HG02642 (cell line): ENCODE results near the gene RAD54L.
"Not testable (repeated sequence)": the region's sequence is repeated elsewhere in the genome, so short reads cannot be mapped to it uniquely, and the experiment has no call there.

Experiments
- ATAC-seq: cut with Tn5 transposase; IDR thresholded peaks from one replicate; pipeline ENCODE4 v1.9.1; 2021; ENCODE audit warnings: mild to moderate bottlenecking; ENCODE audit not compliant: unreplicated experiment, poor library complexity

RAD54L gene

DNA sequence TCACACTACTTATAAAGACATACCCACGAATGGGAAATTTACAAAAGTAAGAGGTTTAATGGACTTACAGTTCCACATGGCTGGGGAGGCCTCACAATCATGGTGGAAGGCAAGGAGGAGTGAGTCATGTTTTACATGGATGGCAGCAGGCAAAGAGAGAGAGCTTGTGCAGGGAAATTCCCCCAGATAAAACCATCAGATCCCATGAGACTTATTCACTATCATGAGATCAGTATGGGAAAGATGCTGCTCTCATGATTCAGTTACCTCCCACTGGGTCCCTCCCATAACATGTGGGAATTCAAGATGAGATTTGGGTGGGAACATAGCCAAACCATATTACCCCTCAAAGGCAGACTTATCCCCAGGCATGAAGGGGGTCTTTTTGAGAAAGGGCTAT is 8.7 kb upstream of the RAD54L start:
- not testable (repeated sequence) for ATAC-seq

DNA sequence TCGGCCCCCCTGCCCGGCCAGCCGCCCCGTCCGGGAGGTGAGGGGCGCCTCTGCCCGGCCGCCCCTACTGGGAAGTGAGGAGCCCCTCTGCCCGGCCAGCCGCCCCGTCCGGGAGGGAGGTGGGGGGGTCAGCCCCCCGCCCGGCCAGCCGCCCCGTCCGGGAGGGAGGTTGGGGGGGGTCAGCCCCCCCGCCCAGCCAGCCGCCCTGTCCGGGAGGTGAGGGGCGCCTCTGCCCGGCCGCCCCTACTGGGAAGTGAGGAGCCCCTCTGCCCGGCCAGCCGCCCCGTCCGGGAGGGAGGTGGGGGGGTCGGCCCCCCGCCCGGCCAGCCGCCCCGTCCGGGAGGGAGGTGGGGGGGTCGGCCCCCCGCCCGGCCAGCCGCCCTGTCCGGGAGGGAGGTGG is 5.8 kb upstream of the RAD54L start:
- ATAC-seq, result not testable (repeated sequence)

DNA sequence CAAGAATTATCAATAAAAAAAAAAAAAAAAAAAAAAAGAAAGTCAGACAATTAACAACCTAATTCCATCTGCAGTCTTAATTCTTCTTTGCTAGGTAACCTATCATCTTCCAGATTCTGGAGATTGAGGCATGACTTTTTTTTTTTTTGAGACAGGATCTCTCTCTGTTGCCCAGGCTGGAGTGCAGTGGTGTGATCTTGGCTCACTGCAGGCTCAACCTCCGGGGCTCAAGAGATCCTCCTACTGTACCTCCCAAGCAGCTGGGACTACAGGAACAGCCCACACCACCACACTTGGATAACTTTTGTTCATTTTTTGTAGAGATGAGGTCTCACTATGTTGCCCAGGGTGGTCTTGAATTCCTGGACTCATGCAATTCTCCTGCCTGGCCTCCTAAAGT is 4.6 kb upstream of the RAD54L start:
- ATAC-seq, result no peak

DNA sequence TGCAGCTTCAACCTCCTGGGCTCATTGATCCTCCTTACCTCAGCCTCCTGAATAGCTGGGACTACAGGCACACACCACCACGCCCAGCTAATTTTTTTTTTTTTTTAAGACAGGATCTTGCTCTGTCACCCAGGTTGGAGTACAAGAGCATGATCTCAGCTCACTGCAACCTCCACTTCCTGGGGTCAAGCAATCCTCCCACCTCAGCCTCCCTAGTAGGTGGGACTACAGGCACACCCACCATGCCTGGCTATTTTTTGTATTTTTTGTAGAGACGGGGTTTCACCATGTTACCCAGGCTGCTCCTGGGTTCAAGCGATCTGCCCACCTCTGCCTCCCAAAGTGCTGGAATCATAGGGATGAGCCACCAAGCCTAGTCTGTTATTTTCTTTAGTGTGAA is 3.7 kb upstream of the RAD54L start:
- not testable (repeated sequence) for ATAC-seq

DNA sequence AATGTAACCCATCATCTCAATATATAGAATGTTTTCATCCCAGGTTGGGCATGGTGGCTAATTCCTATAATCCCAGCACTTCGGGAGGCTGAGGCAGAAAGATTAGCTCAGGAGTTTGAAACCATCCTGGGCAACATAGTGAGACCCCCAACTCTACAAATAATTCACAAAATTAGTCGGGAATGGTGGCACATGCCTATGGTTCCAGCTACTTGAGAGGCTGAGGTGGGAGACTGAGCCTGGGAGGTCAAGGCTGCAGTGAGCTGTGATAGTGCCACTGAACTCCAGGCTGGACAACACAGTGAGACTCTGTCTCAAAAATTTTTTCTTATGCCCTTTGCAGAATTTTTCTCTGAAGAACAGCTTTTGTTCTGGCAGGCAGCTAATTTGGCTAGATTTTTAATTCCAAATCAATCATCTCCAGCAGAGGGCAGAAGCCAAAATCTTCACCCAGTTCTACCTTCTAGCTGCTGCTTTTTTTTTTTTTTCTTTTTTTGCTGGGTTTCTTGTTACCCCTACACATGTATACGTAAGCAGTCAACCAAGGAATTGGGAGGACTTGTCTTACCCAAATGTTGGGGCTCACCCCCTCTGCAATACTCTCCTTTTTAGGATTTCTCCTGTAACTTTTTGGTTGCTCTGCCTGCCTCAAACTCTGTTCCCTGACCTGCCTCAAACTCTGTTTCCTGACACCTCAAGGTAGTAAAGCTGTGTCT is 2.7 kb upstream of the RAD54L start:
- no peak for ATAC-seq

DNA sequence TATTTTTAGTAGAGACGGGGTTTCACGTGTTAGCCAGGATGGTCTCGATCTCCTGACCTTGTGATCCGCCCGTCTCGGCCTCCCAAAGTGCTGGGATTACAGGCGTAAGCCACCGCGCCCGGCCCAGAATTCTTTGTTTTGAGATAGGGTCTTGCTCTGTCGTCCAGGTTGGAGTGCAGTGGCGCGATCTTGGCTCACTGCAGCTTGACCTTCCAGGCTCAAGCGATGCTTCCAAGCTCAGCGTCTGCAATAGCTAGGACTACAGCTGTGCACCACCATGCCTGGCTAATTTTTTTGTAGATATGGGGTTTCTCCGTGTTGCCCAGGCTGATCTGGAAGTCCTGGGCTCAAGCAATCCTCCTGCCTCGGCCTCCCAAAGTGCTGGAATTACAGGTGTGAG is 1.4 kb upstream of the RAD54L start:
- not testable (repeated sequence) for ATAC-seq

DNA sequence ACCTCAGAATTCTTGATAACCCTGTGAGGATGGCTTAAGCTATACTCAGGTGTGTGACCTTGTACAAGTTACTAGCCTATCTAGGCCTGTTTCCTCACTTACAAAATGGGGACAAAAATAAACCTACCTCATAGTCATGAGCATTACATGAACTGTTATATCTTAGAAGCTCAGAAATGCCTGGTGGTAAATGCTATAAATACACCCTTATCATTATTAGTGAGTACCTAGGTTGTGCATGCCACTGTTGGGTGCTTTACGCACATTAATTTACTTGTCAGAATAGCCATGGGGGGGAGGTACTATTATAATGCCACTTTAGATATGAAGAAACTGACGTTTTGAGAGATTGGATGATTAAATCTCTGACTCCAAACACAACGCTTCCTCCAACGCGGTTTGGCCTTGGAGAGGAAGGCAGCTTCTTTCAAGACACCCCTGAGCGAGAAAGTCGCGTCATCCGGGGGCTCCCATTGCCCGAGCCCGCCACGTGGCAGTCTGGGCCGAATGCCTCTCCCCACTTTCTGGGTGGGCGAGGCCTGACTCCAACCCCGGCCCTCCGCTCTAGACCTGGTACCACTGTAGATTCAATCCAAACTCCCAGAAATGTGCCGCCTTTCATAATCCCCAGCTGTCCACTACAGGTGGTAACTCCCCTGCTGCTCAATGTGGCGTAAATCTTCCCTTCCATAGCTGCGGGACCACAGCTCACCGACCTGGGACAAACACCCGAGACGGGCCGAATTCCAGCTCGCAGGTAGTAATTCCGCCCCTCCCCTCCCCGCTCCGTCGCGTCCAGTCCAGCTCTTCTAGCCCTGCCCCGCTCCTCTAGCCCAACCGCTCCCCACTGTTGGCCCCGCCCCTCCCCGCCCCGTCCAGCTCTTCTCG is 771 bp upstream of the RAD54L start:
- peak; percentile 54 for ATAC-seq

DNA sequence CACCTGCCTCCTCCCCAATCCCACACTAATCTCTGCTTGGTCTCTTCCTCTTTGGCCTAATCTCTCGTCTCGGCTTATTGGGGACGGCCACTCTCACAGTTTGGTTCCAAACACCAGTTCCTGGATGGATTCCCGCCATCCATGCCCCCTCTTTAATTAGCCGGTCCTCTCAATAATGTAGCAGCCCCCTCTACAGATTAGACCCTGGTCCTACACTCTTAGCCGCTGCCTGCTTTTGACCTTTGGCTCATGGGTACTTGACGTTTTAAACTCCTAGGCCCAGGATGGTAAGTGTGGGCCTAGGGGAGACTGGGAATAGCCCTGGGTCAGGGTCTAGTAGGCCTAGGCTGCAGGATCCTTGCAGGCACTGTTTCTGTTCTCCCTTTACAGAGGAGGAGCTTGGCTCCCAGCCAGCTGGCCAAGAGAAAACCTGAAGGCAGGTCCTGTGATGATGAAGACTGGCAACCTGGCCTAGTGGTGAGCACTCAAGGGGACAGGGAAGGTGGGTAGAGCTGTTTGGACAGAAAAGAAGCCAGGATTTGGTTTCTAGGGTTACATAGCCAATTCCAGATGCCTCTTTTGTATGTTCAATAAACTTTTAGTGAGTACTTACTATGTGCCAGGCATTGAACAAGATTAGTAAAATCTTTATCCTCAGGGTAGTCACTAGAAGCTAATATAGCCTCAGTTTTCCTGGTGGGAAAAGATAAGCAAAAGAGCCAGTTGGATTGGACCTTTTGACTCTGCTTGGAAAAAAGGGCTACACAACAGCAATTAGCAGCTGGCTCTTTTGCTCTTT is 758 bp downstream of the RAD54L start:
- ATAC-seq, result no peak

DNA sequence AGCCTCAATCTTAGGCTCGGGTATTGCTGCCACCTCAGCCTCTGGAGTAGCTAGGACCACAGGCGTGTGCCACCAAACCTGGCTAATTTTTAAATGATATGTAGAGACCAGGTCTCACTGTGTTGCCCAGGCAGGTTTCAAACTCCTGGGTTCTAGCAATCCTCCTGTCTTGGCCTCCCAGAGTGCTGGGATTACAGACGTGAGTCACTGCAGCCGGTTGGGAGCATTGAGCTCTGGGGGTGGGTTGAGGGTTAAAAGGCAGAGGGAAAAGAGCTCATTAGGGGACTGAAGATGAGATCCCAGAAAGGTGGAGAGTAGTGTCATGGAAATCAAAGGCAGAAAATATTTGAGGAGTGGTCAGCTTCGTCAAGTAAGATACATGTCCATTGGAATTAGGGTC is 7.1 kb downstream of the RAD54L start:
- no peak for ATAC-seq

DNA sequence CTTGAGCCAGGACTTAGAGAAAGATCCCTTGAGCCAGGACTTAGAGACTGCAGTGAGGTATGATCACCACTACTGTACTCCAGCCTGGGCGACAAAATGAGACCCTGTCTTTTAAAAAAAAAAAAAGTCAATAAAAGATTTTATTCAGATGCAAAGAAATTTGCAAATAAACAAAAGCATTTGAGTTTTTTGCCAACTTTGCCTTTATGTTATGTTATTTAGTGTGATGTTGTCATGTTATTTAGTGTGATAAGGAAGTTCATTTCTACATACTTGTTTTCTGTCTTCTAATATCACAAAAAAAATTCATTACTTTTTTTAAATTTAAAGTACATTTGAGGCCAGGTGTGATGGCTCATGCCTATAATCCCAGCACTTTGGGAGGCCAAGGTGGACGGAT is 9.0 kb downstream of the RAD54L start:
- ATAC-seq, result no peak

DNA sequence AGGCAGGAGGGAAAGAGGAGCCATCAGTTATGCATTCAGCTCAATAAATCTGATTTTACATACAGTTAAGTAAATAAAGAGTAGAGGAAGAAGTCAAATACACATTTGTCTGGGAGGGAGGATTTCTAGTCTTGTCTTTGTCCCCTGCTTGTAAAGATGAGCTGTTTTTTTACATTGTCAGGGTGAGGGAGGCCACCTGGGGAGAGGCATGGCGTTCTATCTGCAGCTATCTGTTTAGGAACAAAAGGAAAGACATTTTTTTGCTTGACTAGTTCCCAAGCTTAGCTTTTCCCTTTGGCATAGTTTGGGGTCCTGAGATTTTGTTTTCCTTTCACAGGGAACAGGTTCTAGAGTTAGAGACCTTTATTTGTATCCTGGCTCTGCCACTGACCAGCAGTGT is 14.9 kb downstream of the RAD54L start:
- no peak for ATAC-seq

DNA sequence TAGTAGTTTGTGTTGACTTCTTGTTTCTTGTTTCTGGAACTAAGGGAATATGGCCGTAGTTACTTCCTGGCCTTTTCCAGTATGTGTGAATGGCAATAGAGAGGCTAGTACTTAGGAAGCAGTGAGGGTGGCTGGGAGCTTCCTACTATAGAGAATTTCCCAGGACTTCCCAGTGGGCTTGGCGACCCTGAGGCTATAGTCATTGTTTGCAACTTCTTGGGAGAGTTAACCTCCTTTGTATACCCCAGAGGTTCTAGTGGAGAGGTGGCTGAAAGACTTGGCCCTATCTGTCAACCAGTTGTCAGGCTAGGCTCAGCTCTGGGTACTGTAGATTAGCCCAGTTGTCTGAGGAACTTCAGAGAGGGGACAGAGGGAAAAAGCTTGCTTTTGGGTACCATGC is 15.6 kb downstream of the RAD54L start:
- ATAC-seq, result no peak

DNA sequence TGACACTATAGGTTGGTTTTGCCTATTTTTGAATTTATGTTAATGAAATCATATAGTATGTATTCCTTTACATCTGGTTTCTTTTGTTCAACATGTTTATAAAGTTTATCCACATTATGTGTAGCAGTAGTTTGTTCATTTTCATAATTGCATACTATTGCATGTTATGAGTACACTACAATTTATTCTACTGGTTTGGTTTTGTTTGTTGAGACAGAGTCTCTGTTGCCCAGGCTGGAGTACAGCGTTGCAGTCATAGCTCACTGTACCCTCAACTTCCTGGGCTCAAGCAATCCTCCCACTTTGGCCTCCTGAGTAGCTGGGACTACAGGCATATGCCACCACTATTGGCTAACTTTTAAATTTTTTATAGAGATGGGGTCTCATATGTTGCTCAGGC is 21.0 kb downstream of the RAD54L start:
- ATAC-seq, result no peak

DNA sequence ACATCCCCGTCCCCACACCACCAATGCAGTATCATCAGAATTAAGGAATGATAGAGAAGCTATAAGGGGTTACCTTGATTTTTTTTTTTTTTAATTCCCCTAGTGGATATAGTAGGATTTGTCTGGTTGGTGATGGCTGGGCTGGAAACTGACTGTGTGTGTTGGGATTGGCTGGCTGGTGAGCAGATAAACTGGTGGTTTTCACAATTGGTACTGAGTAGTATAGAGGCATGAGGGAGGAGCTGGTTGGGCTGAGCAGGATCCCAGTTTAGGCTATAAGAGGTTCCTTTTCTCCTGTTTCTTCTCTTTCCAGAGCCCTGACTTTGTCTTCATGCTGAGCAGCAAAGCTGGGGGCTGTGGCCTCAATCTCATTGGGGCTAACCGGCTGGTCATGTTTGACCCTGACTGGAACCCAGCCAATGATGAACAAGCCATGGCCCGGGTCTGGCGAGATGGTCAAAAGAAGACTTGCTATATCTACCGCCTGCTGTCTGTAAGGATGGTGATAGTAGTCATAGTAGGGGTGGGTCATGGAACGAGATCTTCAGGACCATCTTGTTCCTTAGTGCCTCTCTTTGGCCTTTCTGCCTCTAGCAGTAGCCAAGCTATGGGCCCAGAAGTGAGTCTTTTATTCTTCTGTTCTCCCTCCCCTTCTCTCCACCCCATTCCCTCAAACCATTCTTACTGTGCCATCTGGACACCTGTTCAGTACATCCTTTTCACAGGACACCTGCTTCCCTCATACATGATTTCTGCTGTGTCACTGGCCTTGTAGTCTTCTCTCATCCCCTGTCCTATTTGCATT is 26.9 kb downstream of the RAD54L start:
- no peak for ATAC-seq

DNA sequence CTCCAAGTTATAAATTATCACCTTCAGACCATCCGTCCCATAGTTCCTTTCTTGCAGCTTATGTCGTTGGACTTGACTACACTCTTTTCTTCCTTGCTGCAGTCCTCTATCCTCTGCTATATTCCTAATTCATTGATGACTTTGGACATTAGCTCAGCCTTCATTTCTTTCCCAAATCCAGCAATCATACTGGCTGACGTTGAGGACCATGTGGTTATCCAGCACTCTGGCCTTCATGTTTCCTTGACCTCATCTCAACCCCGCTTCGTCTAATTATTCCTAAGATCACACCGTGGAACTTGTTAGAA is 27.4 kb downstream of the RAD54L start:
- ATAC-seq, result no peak

DNA sequence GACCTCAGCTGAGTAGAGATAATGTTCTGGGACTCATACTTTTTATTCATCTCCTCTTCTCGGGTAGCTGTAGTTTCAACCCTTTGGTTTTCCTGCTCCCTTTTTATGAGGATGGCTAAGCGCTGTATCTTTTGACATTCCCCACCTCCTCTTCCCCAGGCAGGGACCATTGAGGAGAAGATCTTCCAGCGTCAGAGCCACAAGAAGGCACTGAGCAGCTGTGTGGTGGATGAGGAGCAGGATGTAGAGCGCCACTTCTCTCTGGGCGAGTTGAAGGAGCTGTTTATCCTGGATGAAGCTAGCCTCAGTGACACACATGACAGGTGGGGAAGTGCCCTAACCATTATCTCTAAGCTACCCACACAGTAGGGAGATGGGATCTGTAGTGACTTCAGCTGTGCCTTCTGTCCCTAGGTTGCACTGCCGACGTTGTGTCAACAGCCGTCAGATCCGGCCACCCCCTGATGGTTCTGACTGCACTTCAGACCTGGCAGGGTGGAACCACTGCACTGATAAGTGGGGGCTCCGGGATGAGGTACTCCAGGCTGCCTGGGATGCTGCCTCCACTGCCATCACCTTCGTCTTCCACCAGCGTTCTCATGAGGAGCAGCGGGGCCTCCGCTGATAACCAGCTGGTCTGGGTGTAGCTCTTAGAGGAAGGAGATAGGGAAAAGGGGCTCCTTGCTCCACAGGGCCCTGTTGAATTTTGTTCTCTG is 30.3 kb downstream of the RAD54L start:
- ATAC-seq, result no peak

DNA sequence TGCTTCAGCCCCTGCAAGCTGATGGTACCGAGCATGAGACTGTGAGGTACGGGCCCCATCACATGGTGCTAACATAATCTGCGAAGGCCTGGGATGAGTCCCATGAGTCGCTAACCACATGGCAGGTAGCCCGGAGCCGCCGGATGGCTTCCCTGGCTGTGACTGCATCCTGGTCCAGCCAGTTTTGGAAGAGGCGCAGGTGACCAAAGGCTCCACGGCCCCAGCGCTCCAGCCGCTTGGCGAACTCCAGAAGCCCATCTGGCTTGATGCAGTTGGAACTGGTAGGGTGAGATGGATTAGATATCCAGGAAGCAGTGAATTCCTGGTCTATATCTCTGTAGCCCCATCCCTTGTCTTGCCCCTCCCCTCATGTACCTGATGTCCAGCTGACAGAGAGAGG is 31.2 kb downstream of the RAD54L start:
- ATAC-seq, result no peak

DNA sequence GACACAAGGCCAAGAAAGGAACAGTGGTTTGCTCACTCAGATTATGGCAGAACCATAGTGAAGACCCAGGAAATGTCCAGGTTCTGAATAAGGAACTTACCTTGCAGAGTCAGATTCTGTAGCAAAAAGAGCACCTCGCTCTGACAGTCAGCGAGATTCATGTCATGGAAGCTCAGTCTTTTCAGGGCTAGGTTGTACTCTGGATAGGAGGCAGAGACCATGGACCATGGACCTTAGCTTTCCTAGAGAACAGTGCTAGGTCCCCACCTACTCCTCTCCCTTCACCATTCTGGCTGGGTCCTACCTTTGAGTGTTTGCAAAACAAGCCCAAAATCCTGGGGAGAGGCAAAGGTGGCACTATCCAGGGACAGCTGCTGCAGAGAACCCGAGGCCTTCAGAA is 32.5 kb downstream of the RAD54L start:
- no peak for ATAC-seq

DNA sequence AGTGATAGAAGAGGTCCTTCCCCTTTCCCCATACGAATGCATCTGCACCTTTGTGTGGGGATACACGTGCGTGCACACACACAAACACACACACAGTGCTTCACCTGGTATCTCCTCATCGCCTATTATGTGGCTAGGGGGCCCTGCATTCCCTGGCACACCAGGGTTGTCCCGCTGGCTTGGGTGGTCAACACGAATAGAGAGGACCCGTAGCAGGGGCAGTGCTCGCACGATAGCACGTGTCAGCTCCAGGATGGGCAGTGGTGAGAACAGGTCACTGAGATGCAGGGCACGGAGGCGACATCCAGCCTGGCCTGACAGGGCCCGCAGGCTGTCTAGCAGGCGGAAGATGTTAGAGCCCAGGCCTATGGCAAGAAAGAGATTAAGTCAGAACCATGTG is 33.5 kb downstream of the RAD54L start:
- no peak for ATAC-seq

DNA sequence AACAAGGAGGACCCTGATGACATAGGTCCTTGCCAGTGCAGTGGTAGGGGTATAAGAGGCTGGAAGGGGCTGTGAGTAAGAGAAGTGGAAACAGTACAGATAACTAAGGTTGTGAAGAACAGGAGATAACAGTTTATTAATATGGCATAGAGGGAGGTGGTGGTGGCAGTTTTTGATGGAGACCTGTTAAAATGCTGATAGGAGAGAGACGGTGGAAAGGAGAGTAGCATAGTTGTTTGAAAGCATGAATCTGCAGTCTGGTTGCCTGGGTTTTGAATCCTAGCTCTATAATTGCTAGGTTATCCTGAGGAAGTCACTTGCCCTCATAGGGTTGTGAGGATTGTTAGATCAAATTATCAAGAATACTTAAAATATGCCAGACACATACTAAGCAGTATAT is 36.5 kb downstream of the RAD54L start:
- no peak for ATAC-seq
